ENCODE results near the gene CBX3. TPM values are rescaled to one million over a fixed set of nuclear protein-coding genes. Genes with fewer than 3 reads are reported as not detected.
"Not testable (repeated sequence)": the region's sequence is repeated elsewhere in the genome, so short reads cannot be mapped to it uniquely, and the experiment has no call there.

Gene CBX3
- total RNA-seq, 2 donors from 2014 or later = 53.7 to 64.2 TPM

GRCh38 chr7:26183545-26184280, 17.8 kb upstream of the CBX3 start:
- Histone ChIP-seq H3K4me3 (no peak overlapping the region), H3K27me3 (replicated peaks; ENCODE audit: insufficient read depth) (no peaks in the 10 kb centered on the region), H3K9me3 (no peaks in the 10 kb centered on the region), H3K4me1 (ENCODE audit: control insufficient read depth in 1 of 2, low read depth in 2 of 2) (no peaks in the 10 kb centered on the region), H3K27ac (no peak overlapping the region), H3K36me3 (peaks cover 5% of the 10 kb centered on the region)
- no peak for ATAC-seq (ENCODE audit: insufficient number of reproducible peaks, low FRiP score, low read depth)
- TF ChIP-seq CTCF (IDR thresholded peaks at IDR 0.05) = no peak
- DNase-seq (ENCODE audit: low spot score) = no peak

GRCh38 chr7:26184281-26185101, 17.1 kb upstream of the CBX3 start:
- DNase-seq (ENCODE audit: low spot score); H3K9me3 ChIP-seq; ATAC-seq (ENCODE audit: insufficient number of reproducible peaks, low FRiP score, low read depth); H3K4me3 ChIP-seq; H3K27ac ChIP-seq; H3K4me1 ChIP-seq (ENCODE audit: control insufficient read depth in 1 of 2, low read depth in 2 of 2); H3K27me3 ChIP-seq (replicated peaks; ENCODE audit: insufficient read depth): not testable (repeated sequence)
- peaks cover 13% of the 10 kb centered on the region for H3K36me3 ChIP-seq

GRCh38 chr7:26185131-26185843, 16.3 kb upstream of the CBX3 start:
- Histone ChIP-seq H3K36me3 (peaks cover 18% of the 10 kb centered on the region), H3K9me3 (no peaks in the 10 kb centered on the region), H3K4me3 (no peak overlapping the region), H3K4me1 (ENCODE audit: control insufficient read depth in 1 of 2, low read depth in 2 of 2) (no peaks in the 10 kb centered on the region), H3K27me3 (replicated peaks; ENCODE audit: insufficient read depth) (no peaks in the 10 kb centered on the region), H3K27ac (no peak overlapping the region)
- DNase-seq (ENCODE audit: low spot score) (no peak), ATAC-seq (ENCODE audit: insufficient number of reproducible peaks, low FRiP score, low read depth) (no peak)
- TF ChIP-seq CTCF (IDR thresholded peaks at IDR 0.05) = no peak

GRCh38 chr7:26185844-26186180, 15.7 kb upstream of the CBX3 start:
- peaks cover 24% of the 10 kb centered on the region for H3K36me3 ChIP-seq
- DNase-seq (ENCODE audit: low spot score) (no peak), ATAC-seq (ENCODE audit: insufficient number of reproducible peaks, low FRiP score, low read depth) (no peak)
- H3K4me3 ChIP-seq = no peak overlapping the region
- H3K27ac ChIP-seq = no peak overlapping the region
- H3K4me1 ChIP-seq (ENCODE audit: control insufficient read depth in 1 of 2, low read depth in 2 of 2) = no peaks in the 10 kb centered on the region
- H3K27me3 ChIP-seq (replicated peaks; ENCODE audit: insufficient read depth) = no peaks in the 10 kb centered on the region
- H3K9me3 ChIP-seq = no peaks in the 10 kb centered on the region
- no peak for TF ChIP-seq CTCF (IDR thresholded peaks at IDR 0.05)

- no peak for TF ChIP-seq CTCF (IDR thresholded peaks at IDR 0.05)
- ATAC-seq (ENCODE audit: insufficient number of reproducible peaks, low FRiP score, low read depth) (no peak), DNase-seq (ENCODE audit: low spot score) (no peak)
- H3K4me1 ChIP-seq (ENCODE audit: control insufficient read depth in 1 of 2, low read depth in 2 of 2) = no peaks in the 10 kb centered on the region
- H3K27me3 ChIP-seq (replicated peaks; ENCODE audit: insufficient read depth) = no peaks in the 10 kb centered on the region
- H3K9me3 ChIP-seq = no peaks in the 10 kb centered on the region
- peaks cover 30% of the 10 kb centered on the region for H3K36me3 ChIP-seq
- no peak overlapping the region for H3K27ac ChIP-seq
- H3K4me3 ChIP-seq = no peak overlapping the region
Observed at GRCh38 chr7:26186364-26187311, 14.9 kb upstream of the CBX3 start.

Data from thoracic aorta (tissue), 2 donors.